GM12891 (cell line): Measurements from ENCODE around the gene SEMA6C.
A peak's percentile ranks its signal among the peaks of the same experiment; 100 is the strongest.

Experiments
- DNase-seq: peaks from one replicate; pipeline ENCODE4 v3.0.0; 2011; ENCODE audit warnings: low spot score; ENCODE audit not compliant: insufficient read length
- FAIRE-seq: peaks from 2 replicates; lab custom pipeline; 2011; peaks lifted over from hg19 to GRCh38; lab: Jason Lieb, UNC
- PAX5 ChIP-seq: IDR thresholded peaks from 2 replicates; pipeline ENCODE4 v1.6.1; 2011; ENCODE audit warnings: low read length, moderate library complexity, mild to moderate bottlenecking; ENCODE audit not compliant: insufficient read depth, severe bottlenecking
- POLR2A ChIP-seq: IDR thresholded peaks from 2 replicates; pipeline ENCODE4 v1.6.1; 2011; ENCODE audit warnings: low read depth, low read length, control low read depth
- POLR2AphosphoS5 ChIP-seq: IDR thresholded peaks from 2 replicates; pipeline ENCODE4 v1.6.1; 2011; ENCODE audit warnings: low read depth, low read length, control low read depth
- POU2F2 ChIP-seq: IDR thresholded peaks from 2 replicates; pipeline ENCODE4 v1.6.1; 2011; ENCODE audit warnings: low read depth, mild to moderate bottlenecking, control low read depth, low read length, moderate library complexity
- SPI1 ChIP-seq: IDR thresholded peaks from 2 replicates; pipeline ENCODE4 v1.6.1; 2011; ENCODE audit warnings: low read depth, low read length, control low read depth
- TAF1 ChIP-seq: IDR thresholded peaks from 2 replicates; pipeline ENCODE4 v1.6.1; 2011; ENCODE audit warnings: low read depth, low read length, control low read depth

Gene SEMA6C

GRCh38 chr1:151164732-151165280 is 18.4 kb upstream of the SEMA6C start:
- DNase-seq, result no peak
- no peak for TF ChIP-seq SPI1
- TF ChIP-seq POLR2A, result no peak
- no peak for TF ChIP-seq TAF1
- no peak for TF ChIP-seq POLR2AphosphoS5
- no peak for TF ChIP-seq POU2F2
- TF ChIP-seq PAX5, result no peak
- FAIRE-seq, result no peak

- TF ChIP-seq TAF1 (no peak), SPI1 (peak; percentile 86), POLR2A (no peak)
- FAIRE-seq (no peak), DNase-seq (no peak)
These were observed 12.9 kb upstream of the SEMA6C start for GRCh38 chr1:151159373-151159772.

DNA sequence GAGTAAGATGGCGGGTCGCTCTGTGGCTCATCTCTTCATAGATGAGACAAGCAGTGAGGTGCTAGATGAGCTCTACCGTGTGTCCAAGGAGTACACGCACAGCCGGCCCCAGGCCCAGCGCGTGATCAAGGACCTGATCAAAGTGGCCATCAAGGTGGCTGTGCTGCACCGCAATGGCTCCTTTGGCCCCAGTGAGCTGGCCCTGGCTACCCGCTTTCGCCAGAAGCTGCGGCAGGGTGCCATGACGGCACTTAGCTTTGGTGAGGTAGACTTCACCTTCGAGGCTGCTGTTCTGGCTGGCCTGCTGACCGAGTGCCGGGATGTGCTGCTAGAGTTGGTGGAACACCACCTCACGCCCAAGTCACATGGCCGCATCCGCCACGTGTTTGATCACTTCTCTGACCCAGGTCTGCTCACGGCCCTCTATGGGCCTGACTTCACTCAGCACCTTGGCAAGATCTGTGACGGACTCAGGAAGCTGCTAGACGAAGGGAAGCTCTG is 12.4 kb upstream of the SEMA6C start:
- DNase-seq, result no peak
- no peak for TF ChIP-seq POLR2A
- no peak for TF ChIP-seq POU2F2
- no peak for TF ChIP-seq POLR2AphosphoS5
- TF ChIP-seq TAF1, result no peak
- no peak for TF ChIP-seq PAX5
- no peak for TF ChIP-seq SPI1
- no peak for FAIRE-seq

DNA sequence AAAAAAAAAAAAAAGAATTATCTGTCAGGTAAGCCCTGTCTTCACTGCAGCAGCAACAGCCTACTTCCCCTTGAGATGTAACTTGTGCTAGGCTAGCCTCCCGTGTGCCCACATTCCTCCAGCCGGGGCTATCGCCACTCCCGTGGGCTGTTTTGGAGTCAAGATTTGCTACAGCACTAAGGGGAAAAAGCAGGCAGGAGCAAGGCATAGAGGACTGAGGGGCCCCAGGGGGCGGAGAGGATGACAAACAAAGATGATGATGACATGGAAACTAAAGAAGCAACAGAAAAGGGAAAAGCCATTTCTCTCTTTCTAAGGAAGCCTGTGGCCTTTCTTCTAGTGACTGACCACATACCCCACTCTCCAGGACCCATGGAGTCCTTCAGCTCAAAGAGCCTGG is 11.9 kb upstream of the SEMA6C start:
- DNase-seq (no peak), FAIRE-seq (no peak)
- TF ChIP-seq POLR2A, result no peak
- no peak for TF ChIP-seq POU2F2
- TF ChIP-seq POLR2AphosphoS5, result no peak
- no peak for TF ChIP-seq PAX5
- TF ChIP-seq SPI1, result no peak
- TF ChIP-seq TAF1, result no peak

GRCh38 chr1:151157067-151157531 is 10.7 kb upstream of the SEMA6C start:
- FAIRE-seq (peak; percentile 78), DNase-seq (no peak)
- TF ChIP-seq TAF1 (no peak), POLR2A (peak; percentile 70; the same call in 1 of the 2 replicates), SPI1 (0 out of 2 replicates have a peak, but pooled peaks have one; percentile 6)

- TF ChIP-seq PAX5, result no peak
- no peak for TF ChIP-seq POLR2A
- no peak for TF ChIP-seq POU2F2
- TF ChIP-seq TAF1, result no peak
- no peak for TF ChIP-seq POLR2AphosphoS5
- no peak for TF ChIP-seq SPI1
- no peak for DNase-seq
- peak; percentile 76 for FAIRE-seq
These were observed 10.0 kb upstream of the SEMA6C start, which contains the start of gene TNFAIP8L2 for GRCh38 chr1:151156515-151156819. TNFAIP8L2 (plus strand) TSS chr1:151156649; CDS start chr1:151158698, 2,049 bp downstream.

DNA sequence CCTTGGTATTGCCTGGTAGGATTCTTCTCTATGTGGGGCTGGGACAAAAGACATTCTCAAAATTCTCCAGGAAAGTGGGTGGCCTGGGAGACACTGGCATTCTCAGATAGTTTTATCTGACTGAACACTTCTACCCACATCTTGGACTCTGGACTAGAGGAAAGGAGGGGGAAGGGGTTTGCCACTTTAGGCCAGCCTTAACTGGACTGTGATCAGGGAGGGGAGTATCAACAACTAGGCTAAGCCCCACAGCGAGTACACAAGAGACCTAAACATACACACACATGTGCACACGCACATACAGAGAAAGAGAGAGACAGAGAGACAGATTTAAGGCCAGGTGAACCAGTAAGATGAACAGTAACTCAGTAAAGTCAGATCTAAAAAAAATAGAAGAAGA is 1.2 kb upstream of the SEMA6C start:
- TF ChIP-seq SPI1 (no peak), POU2F2 (no peak), TAF1 (no peak), POLR2AphosphoS5 (no peak), POLR2A (no peak), PAX5 (no peak)
- DNase-seq (no peak), FAIRE-seq (no peak)

- TF ChIP-seq PAX5 (no peak), TAF1 (no peak), POU2F2 (no peak), POLR2AphosphoS5 (no peak), SPI1 (no peak), POLR2A (no peak)
- no peak for DNase-seq
- peak; percentile 69 for FAIRE-seq
These were observed 687 bp upstream of the SEMA6C start for GRCh38 chr1:151147132-151147503.

DNA sequence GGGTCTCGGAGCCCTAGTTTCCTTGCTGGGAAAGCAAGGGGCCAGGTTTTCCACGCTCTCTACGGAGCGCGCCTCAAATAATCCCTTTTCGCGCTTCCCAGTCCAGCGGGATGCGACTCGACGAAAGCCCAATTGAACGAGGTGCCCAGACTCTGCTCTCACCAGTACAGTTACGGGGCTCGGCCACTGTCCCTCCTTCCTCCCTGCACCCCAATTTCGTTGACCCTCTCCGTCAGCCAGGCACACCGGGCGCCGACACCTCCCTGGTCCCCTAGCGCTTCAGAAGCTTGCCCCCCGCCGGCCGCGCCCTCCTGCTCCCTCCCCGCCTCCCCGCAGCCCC is 389 bp downstream of the SEMA6C start:
- no peak for TF ChIP-seq PAX5
- no peak for TF ChIP-seq POLR2AphosphoS5
- TF ChIP-seq POU2F2, result no peak
- DNase-seq (no peak), FAIRE-seq (no peak)

DNA sequence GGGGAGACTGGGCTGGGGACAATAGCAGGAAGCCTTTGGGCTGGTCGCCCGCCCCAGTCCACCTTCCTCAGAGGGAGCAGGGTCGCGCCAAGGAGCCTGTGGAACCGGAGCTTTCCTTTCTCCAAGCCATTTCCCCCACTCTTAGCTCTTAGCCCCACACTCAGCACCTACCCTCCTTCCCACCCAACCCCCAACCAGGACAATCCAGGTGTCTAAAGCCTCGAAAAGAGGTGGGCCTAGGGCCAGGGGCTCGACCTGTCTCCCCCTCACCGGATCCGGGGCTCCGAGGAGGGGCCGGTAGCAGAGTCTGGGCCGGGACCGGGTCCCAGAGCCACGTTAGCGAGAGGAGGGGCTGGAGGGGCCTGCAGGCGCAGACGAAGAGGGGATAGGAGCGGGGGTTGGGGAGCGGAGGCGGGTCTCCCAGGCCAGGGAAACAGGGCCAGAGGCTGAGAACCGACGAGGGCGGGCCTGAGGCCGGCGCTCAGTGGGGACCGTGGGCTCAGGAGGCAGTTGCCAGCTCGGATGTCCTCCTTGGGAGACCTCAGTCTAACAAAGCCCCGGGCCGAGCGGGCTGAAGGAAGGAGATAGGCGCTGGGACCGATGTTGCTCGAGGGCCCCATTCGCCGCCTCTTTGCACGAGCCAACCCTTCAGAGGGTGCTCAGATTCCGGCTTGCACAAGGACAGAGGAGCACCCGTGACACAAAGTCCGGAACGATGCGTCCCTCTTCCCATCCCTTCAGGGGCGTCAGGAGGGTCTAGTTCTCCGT is 943 bp downstream of the SEMA6C start:
- FAIRE-seq (no peak), DNase-seq (no peak)
- TF ChIP-seq PAX5 (no peak), TAF1 (no peak), POLR2A (no peak), POU2F2 (no peak), POLR2AphosphoS5 (no peak), SPI1 (no peak)
